Esophagus (tissue), 2 donors: ENCODE measurements around the gene GNG7. TPM values are rescaled to one million over a fixed set of nuclear protein-coding genes. Genes with fewer than 3 reads are reported as not detected.
A peak's percentile ranks its signal among the peaks of the same experiment; 100 is the strongest.
"Not testable (repeated sequence)": the region's sequence is repeated elsewhere in the genome, so short reads cannot be mapped to it uniquely, and the experiment has no call there.

Experiments
- H3K27ac ChIP-seq, 2 donors: one replicate each; pipeline ENCODE4 v1.5.1; 2013; ENCODE audit warnings: low read depth in 2 of 2, mild to moderate bottlenecking in 2 of 2, inconsistent platforms in 1 of 2, low read length in 1 of 2, moderate library complexity in 1 of 2
- H3K27me3 ChIP-seq, 2 donors: one replicate each; pipeline ENCODE4 v1.6.1; 2013; ENCODE audit warnings: low read length in 2 of 2, control low read depth in 1 of 2, mild to moderate bottlenecking in 1 of 2; ENCODE audit not compliant: insufficient read depth in 2 of 2, control insufficient read depth in 1 of 2
- H3K36me3 ChIP-seq, 2 donors: one replicate each; pipeline ENCODE4 v1.6.1; 2013; ENCODE audit warnings: low read length in 1 of 2; ENCODE audit not compliant: control insufficient read depth in 2 of 2, insufficient read depth in 2 of 2
- H3K4me1 ChIP-seq, 2 donors: one replicate each; pipeline ENCODE4 v1.6.1; 2013; ENCODE audit warnings: low read length in 1 of 2; ENCODE audit not compliant: control insufficient read depth in 2 of 2, insufficient read depth in 2 of 2
- H3K4me3 ChIP-seq, 2 donors: one replicate each; pipeline ENCODE4 v1.5.1; 2013; ENCODE audit warnings: low read length in 2 of 2, mild to moderate bottlenecking in 2 of 2, low read depth in 1 of 2, moderate library complexity in 1 of 2
- H3K9me3 ChIP-seq, 2 donors: one replicate each; pipeline ENCODE4 v1.6.1; 2013; ENCODE audit warnings: mild to moderate bottlenecking in 2 of 2, low read depth in 1 of 2, low read length in 1 of 2, moderate library complexity in 1 of 2; ENCODE audit not compliant: control insufficient read depth in 2 of 2, insufficient read depth in 1 of 2
- WGBS, 2 donors: extraction: QIAGEN DNeasy Blood & Tissue Kit; methylation state at CpG; one replicate each; pipeline ENCODE4 v1.1.7; 2013; 5-methylcytosine and 5-hydroxymethylcytosine counted together
- polyA plus RNA-seq, 2 donors: library from polyadenylated mRNA; stranded (reverse); fragments of 200-250 nt; gene quantifications; one replicate each; pipeline ENCODE4 v1.2.3, GENCODE V29; 2013
- donor health status: healthy with polysubstance abuse.
- donor health status: Bipolar disorder and iron deficiency.

The GNG7 gene
- polyA plus RNA-seq, 2 donors, result 1.2 to 2.4 TPM

GRCh38 chr19:2500841-2501261 lies 201.6 kb downstream of the GNG7 start:
- peak overlapping the region in 1 of 2 donors; percentile 25 for H3K27ac ChIP-seq
- H3K4me3 ChIP-seq, result no peak overlapping the region
- 53 to 57% methylated on average over 12 of the region's 12 CpGs for WGBS, 2 donors

GRCh38 chr19:2500156-2500555 lies 202.3 kb downstream of the GNG7 start:
- Histone ChIP-seq H3K36me3 (no peaks in the 10 kb centered on the region), H3K4me1 (peaks cover 6 to 19% of the 10 kb centered on the region in 2 donors), H3K27me3 (no peaks in the 10 kb centered on the region), H3K9me3 (no peaks in the 10 kb centered on the region), H3K27ac (no peak overlapping the region), H3K4me3 (no peak overlapping the region)
- WGBS, 2 donors, result 87 to 90% methylated on average over 13 of the region's 13 CpGs

More at GRCh38 chr19:2500841-2501261, 201.6 kb downstream of the GNG7 start:
- Histone ChIP-seq H3K36me3 (no peaks in the 10 kb centered on the region), H3K9me3 (no peaks in the 10 kb centered on the region), H3K27me3 (no peaks in the 10 kb centered on the region), H3K4me1 (peaks cover 3 to 16% of the 10 kb centered on the region in 2 donors)

GRCh38 chr19:2497186-2497585 lies 205.3 kb downstream of the GNG7 start:
- no peaks in the 10 kb centered on the region for H3K27me3 ChIP-seq
- H3K36me3 ChIP-seq, result no peaks in the 10 kb centered on the region
- 93% methylated on average over 10 of the region's 10 CpGs for WGBS, 2 donors
- H3K27ac ChIP-seq, result no peak overlapping the region
- no peaks in the 10 kb centered on the region for H3K9me3 ChIP-seq
- H3K4me3 ChIP-seq, result no peak overlapping the region
- peaks cover 8 to 24% of the 10 kb centered on the region in 2 donors for H3K4me1 ChIP-seq

- Histone ChIP-seq H3K27me3 (no peaks in the 10 kb centered on the region), H3K36me3 (no peaks in the 10 kb centered on the region), H3K4me1 (peaks cover 14 to 27% of the 10 kb centered on the region in 2 donors), H3K27ac (peak overlapping the region; percentile 80 to 88), H3K9me3 (no peaks in the 10 kb centered on the region), H3K4me3 (peak overlapping the region in 1 of 2 donors; percentile 44)
- 22 to 23% methylated on average over 15 to 16 of the region's 16 CpGs for WGBS, 2 donors
These were observed 206.7 kb downstream of the GNG7 start for GRCh38 chr19:2495651-2496316.

DNA sequence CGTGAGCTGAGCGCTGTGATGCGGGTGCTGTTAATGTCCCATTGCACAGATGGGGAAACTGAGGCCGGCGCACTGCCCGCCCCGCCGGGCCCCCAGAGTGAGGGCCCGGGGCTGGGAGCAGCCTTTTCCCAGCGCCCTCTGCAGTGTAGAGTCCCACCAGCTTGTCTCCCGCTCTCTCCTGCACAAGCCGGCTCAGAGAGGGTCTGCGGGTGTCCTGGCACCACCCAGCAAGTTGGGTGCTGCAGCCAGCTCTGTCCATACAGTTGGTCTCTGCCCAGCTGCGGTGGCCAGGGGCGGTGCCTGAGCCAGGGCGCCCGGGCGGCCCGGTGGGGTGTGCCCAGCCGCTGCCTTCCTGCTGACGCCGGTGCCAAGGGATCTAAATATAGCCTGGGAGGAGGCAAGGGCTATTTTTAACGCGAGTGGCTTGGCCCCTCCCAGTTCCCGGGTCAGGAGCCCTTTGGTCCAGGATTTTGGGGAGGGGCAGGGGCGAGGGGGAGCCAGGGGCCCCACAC lies 207.3 kb downstream of the GNG7 start:
- Histone ChIP-seq H3K27me3 (no peaks in the 10 kb centered on the region), H3K27ac (peak overlapping the region; percentile 80 to 88), H3K9me3 (no peaks in the 10 kb centered on the region), H3K4me1 (peaks cover 17 to 30% of the 10 kb centered on the region in 2 donors), H3K4me3 (peak overlapping the region; percentile 44 to 56), H3K36me3 (no peaks in the 10 kb centered on the region)
- WGBS, 2 donors, result 1% methylated on average over 25 to 26 of the region's 26 CpGs

GRCh38 chr19:2494447-2495129 lies 207.9 kb downstream of the GNG7 start:
- WGBS, 2 donors, result 4 to 6% methylated on average over 72 of the region's 72 CpGs
- peak overlapping the region; percentile 80 to 88 for H3K27ac ChIP-seq
- H3K4me3 ChIP-seq, result peak overlapping the region; percentile 44 to 56
- no peaks in the 10 kb centered on the region for H3K9me3 ChIP-seq
- no peaks in the 10 kb centered on the region for H3K27me3 ChIP-seq
- H3K4me1 ChIP-seq, result peaks cover 18 to 33% of the 10 kb centered on the region in 2 donors
- no peaks in the 10 kb centered on the region for H3K36me3 ChIP-seq

GRCh38 chr19:2494084-2494446 lies 208.4 kb downstream of the GNG7 start:
- Histone ChIP-seq H3K4me1 (peaks cover 21 to 34% of the 10 kb centered on the region in 2 donors), H3K27me3 (no peaks in the 10 kb centered on the region), H3K9me3 (no peaks in the 10 kb centered on the region), H3K27ac (peak overlapping the region; percentile 53 to 80), H3K36me3 (no peaks in the 10 kb centered on the region), H3K4me3 (no peak overlapping the region)
- WGBS, 2 donors, result 35 to 44% methylated on average over 21 of the region's 21 CpGs

DNA sequence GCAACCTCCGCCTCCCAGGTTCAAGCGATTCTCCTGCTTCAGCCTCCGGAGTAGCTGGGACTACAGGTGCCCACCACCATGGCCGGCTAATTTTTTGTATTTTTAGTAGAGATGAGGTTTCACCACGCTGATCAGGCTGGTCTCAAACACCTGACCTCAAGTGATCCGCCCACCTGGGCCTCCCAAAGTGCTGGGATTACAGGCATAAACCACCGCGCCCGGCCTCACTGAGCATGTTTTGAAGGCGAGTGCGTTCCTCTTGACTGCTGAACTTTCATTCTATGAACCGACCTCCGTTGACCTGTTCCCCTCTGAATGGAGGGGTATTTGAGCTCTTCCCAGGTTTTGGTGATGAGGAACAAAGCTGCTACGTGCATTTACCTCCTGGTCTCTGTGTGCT lies 209.0 kb downstream of the GNG7 start:
- H3K36me3 ChIP-seq, H3K27ac ChIP-seq, H3K9me3 ChIP-seq, H3K4me3 ChIP-seq, H3K27me3 ChIP-seq: not testable (repeated sequence)
- peaks cover 19 to 32% of the 10 kb centered on the region in 2 donors for H3K4me1 ChIP-seq
- WGBS, 2 donors, result 82 to 84% methylated on average over 14 of the region's 14 CpGs

GRCh38 chr19:2492870-2493269 lies 209.6 kb downstream of the GNG7 start:
- WGBS, 2 donors, result 73 to 81% methylated on average over 8 of the region's 8 CpGs
- Histone ChIP-seq H3K36me3 (no peaks in the 10 kb centered on the region), H3K27ac (no peak overlapping the region), H3K4me1 (peaks cover 19 to 35% of the 10 kb centered on the region in 2 donors), H3K4me3 (no peak overlapping the region), H3K27me3 (no peaks in the 10 kb centered on the region), H3K9me3 (no peaks in the 10 kb centered on the region)
